ENCODE measurements around the gene TENT5C. TPM values are rescaled to one million over a fixed set of nuclear protein-coding genes. Genes with fewer than 3 reads are reported as not detected.

The TENT5C gene
- total RNA-seq, 2 donors from 2014 or later: 75.1 to 86.2 TPM

DNA sequence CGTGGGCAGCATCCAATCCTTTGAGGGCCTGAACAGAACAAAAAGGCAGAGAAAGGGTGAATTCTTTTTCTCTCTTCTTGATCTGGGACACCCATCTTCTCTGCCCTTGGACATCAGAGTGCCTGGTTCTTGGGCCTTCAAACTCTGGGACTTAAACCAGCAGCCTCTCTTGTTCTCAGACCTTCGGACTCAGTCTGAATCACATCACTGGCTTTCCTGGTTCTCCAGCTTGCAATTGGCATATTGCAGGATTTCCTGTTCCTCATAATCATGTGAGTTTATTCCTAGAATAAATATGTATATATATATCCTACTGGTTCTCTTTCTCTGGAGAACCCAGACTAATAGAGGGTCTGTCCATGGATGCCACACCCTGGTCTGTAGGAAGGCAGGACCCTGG is 16.3 kb upstream of the TENT5C start:
- Mint-ChIP-seq H3K9me3 (no peaks in the 10 kb centered on the region), H3K4me3 (no peak overlapping the region), H3K36me3 (no peaks in the 10 kb centered on the region), H3K27ac (no peak overlapping the region), H3K27me3 (peaks cover 0 to 7% of the 10 kb centered on the region in 2 donors), H3K4me1 (ENCODE audit: low read depth in 2 of 2) (no peaks in the 10 kb centered on the region)
- DNase-seq (ENCODE audit: low spot score): no peak
- ATAC-seq: no peak

- peaks cover 0 to 7% of the 10 kb centered on the region in 2 donors for H3K27me3 Mint-ChIP-seq
- H3K9me3 Mint-ChIP-seq: no peaks in the 10 kb centered on the region
- H3K4me1 Mint-ChIP-seq (ENCODE audit: low read depth in 2 of 2): no peaks in the 10 kb centered on the region
- H3K36me3 Mint-ChIP-seq: no peaks in the 10 kb centered on the region
- no peak overlapping the region for H3K27ac Mint-ChIP-seq
- H3K4me3 Mint-ChIP-seq: no peak overlapping the region
- DNase-seq (ENCODE audit: low spot score) (peak; percentile 32), ATAC-seq (no peak)
Observed at GRCh38 chr1:117590273-117590925, 15.4 kb upstream of the TENT5C start.

GRCh38 chr1:117591252-117591651 is 14.6 kb upstream of the TENT5C start:
- Mint-ChIP-seq H3K4me1 (ENCODE audit: low read depth in 2 of 2) (no peaks in the 10 kb centered on the region), H3K36me3 (no peaks in the 10 kb centered on the region), H3K9me3 (no peaks in the 10 kb centered on the region), H3K4me3 (no peak overlapping the region), H3K27me3 (peaks cover 0 to 7% of the 10 kb centered on the region in 2 donors), H3K27ac (peak overlapping the region in 1 of 2 donors; percentile 22)
- no peak for ATAC-seq
- DNase-seq (ENCODE audit: low spot score): no peak

- H3K9me3 Mint-ChIP-seq: no peaks in the 10 kb centered on the region
- H3K36me3 Mint-ChIP-seq: no peaks in the 10 kb centered on the region
- peak overlapping the region in 1 of 2 donors; percentile 22 for H3K27ac Mint-ChIP-seq
- peaks cover 0 to 9% of the 10 kb centered on the region in 2 donors for H3K27me3 Mint-ChIP-seq
- no peak overlapping the region for H3K4me3 Mint-ChIP-seq
- no peaks in the 10 kb centered on the region for H3K4me1 Mint-ChIP-seq (ENCODE audit: low read depth in 2 of 2)
- ATAC-seq (no peak), DNase-seq (ENCODE audit: low spot score) (no peak)
Observed at GRCh38 chr1:117592155-117592554, 13.7 kb upstream of the TENT5C start.

GRCh38 chr1:117594261-117594990 is 11.4 kb upstream of the TENT5C start:
- H3K36me3 Mint-ChIP-seq: no peaks in the 10 kb centered on the region
- no peaks in the 10 kb centered on the region for H3K4me1 Mint-ChIP-seq (ENCODE audit: low read depth in 2 of 2)
- H3K27me3 Mint-ChIP-seq: peaks cover 0 to 4% of the 10 kb centered on the region in 2 donors
- H3K9me3 Mint-ChIP-seq: no peaks in the 10 kb centered on the region
- DNase-seq (ENCODE audit: low spot score) (no peak), ATAC-seq (no peak)
- H3K27ac Mint-ChIP-seq: no peak overlapping the region
- no peak overlapping the region for H3K4me3 Mint-ChIP-seq

DNA sequence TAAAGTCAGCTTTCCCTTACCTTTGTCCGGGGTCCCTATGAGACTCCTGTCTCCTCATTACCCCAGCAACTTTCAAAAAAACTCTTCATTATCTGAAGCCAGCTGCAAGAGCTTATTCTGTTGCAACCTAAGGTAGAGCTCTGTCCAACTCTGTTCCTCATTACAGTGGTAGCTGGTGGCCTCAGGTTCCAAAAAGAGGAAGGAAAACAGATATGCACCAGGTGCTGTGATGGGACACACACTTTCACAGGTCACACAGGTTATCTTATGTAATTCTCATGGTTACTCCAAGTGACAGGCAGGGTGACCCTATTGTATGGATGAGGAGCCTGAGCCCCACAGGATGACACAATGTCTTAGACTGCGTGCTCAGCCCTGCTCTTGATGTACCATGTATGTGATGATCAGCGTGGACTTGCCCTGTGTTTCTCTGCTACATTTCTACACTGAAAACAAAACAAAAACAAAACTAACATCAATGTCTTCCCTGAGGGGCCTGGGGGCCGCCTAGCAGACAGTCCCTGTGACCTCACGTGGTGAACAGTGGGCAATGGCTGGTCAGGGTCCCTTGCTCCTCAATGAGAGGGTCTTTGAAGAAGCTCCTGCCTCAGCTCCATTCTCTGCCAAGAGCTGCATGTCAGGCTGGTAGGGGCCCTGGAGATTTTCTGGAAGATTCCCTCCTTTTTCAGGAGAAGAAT is 9.7 kb upstream of the TENT5C start:
- DNase-seq (ENCODE audit: low spot score): no peak
- Mint-ChIP-seq H3K4me3 (no peak overlapping the region), H3K27ac (no peak overlapping the region), H3K27me3 (peaks cover 0 to 4% of the 10 kb centered on the region in 2 donors), H3K9me3 (no peaks in the 10 kb centered on the region), H3K4me1 (ENCODE audit: low read depth in 2 of 2) (no peaks in the 10 kb centered on the region), H3K36me3 (no peaks in the 10 kb centered on the region)
- ATAC-seq: no peak

GRCh38 chr1:117598489-117598888 is 7.4 kb upstream of the TENT5C start:
- H3K27ac Mint-ChIP-seq: no peak overlapping the region
- ATAC-seq (no peak), DNase-seq (ENCODE audit: low spot score) (no peak)
- H3K36me3 Mint-ChIP-seq: no peaks in the 10 kb centered on the region
- H3K27me3 Mint-ChIP-seq: peaks cover 0 to 9% of the 10 kb centered on the region in 2 donors
- H3K4me3 Mint-ChIP-seq: no peak overlapping the region
- H3K9me3 Mint-ChIP-seq: no peaks in the 10 kb centered on the region
- no peaks in the 10 kb centered on the region for H3K4me1 Mint-ChIP-seq (ENCODE audit: low read depth in 2 of 2)

GRCh38 chr1:117599286-117600221 is 6.3 kb upstream of the TENT5C start:
- H3K4me1 Mint-ChIP-seq (ENCODE audit: low read depth in 2 of 2): peaks cover 1 to 2% of the 10 kb centered on the region in 2 donors
- H3K27me3 Mint-ChIP-seq: peaks cover 0 to 7% of the 10 kb centered on the region in 2 donors
- no peak for ATAC-seq
- DNase-seq (ENCODE audit: low spot score): no peak
- H3K36me3 Mint-ChIP-seq: no peaks in the 10 kb centered on the region
- no peaks in the 10 kb centered on the region for H3K9me3 Mint-ChIP-seq
- no peak overlapping the region for H3K4me3 Mint-ChIP-seq
- H3K27ac Mint-ChIP-seq: no peak overlapping the region

- peaks cover 8 to 9% of the 10 kb centered on the region in 2 donors for H3K4me1 Mint-ChIP-seq (ENCODE audit: low read depth in 2 of 2)
- H3K27ac Mint-ChIP-seq: no peak overlapping the region
- peaks cover 0 to 7% of the 10 kb centered on the region in 2 donors for H3K27me3 Mint-ChIP-seq
- no peaks in the 10 kb centered on the region for H3K9me3 Mint-ChIP-seq
- no peak for DNase-seq (ENCODE audit: low spot score)
- ATAC-seq: no peak
- H3K36me3 Mint-ChIP-seq: no peaks in the 10 kb centered on the region
- H3K4me3 Mint-ChIP-seq: no peak overlapping the region
Observed at GRCh38 chr1:117600325-117600943, 5.4 kb upstream of the TENT5C start.

DNA sequence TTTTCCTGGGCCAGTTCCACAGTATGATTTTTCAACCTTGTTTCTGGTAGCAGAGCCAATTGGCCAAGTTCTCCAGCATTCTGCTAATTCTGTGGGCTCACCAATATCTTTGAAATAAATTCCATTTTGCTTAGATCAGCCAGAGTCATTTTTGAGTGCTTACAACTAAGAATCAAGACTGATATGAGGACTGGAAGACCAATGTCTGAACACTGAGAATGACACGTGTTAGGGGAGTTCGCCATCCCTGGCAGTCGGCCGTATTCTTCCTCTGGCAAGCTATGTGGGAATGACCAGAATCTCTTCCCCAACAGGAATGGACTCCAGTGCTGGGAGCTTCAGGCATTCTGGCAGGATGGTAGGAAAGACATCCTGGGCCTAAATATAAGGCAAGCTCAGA is 4.9 kb upstream of the TENT5C start:
- H3K27me3 Mint-ChIP-seq: peaks cover 0 to 7% of the 10 kb centered on the region in 2 donors
- H3K9me3 Mint-ChIP-seq: no peaks in the 10 kb centered on the region
- no peak for DNase-seq (ENCODE audit: low spot score)
- H3K36me3 Mint-ChIP-seq: no peaks in the 10 kb centered on the region
- no peak overlapping the region for H3K4me3 Mint-ChIP-seq
- no peak overlapping the region for H3K27ac Mint-ChIP-seq
- H3K4me1 Mint-ChIP-seq (ENCODE audit: low read depth in 2 of 2): peaks cover 9% of the 10 kb centered on the region in 2 donors
- no peak for ATAC-seq

DNA sequence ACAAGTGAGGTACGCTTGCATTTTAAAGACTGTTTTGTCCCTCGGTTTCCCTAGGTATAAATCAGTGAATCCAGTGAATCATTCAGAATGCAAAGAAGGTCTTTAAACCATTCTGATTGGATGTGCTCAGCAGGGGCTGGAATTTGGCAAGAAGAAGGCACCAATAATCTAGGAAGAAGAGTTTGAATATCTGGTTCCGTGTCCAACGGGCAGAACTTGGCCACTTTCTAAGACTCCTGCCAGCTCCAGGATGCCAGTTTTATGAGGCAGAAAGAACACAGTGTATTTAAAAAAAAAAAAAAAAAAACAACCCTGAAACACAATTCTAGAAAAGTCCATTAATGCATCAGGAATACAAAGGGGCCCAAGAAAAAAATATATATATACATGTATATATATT is 3.0 kb upstream of the TENT5C start:
- Mint-ChIP-seq H3K4me3 (no peak overlapping the region), H3K27ac (no peak overlapping the region), H3K4me1 (ENCODE audit: low read depth in 2 of 2) (peaks cover 15 to 16% of the 10 kb centered on the region in 2 donors)

DNA sequence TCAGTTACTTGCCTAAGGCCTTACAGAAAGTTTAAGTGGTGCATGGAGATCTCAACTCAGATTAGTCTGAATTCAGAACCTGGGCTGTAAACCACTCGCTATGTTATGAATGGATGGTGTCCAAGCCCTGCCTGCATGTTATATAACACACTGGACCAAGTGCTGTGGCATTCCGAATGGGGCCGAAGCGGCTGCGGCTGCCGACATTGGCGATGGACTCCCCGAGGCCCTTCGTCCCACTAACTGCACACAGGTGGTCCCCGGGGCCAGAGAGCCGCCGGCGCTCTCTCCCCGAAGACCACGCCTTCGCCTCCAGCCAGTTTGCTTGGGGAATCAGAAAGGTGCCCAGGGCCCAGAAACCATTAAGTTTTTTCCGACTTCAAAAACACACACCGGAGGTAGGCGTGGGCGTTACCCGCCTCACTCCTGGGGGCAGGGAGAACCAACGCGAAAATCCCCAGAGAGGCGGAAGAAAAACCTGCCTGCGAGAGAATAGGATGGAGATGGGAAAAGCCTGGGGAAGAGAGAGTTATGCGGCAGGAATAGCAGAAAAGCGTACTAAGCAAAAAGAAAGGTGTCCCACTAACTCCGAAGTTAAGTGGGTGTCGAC is 579 bp upstream of the TENT5C start:
- Mint-ChIP-seq H3K27me3 (peaks cover 0 to 5% of the 10 kb centered on the region in 2 donors), H3K9me3 (no peaks in the 10 kb centered on the region), H3K4me3 (peak overlapping the region; percentile 86), H3K36me3 (peaks cover 31% of the 10 kb centered on the region), H3K27ac (peak overlapping the region; percentile 94 to 95), H3K4me1 (ENCODE audit: low read depth in 2 of 2) (peaks cover 36 to 40% of the 10 kb centered on the region in 2 donors)
- peak; percentile 16 to 40 for ATAC-seq
- no peak for DNase-seq (ENCODE audit: low spot score)

More for the DNA sequence above, 3.0 kb upstream of the TENT5C start:
- peaks cover 0 to 5% of the 10 kb centered on the region in 2 donors for H3K27me3 Mint-ChIP-seq
- ATAC-seq (no peak), DNase-seq (ENCODE audit: low spot score) (no peak)
- peaks cover 7% of the 10 kb centered on the region for H3K36me3 Mint-ChIP-seq
- no peaks in the 10 kb centered on the region for H3K9me3 Mint-ChIP-seq

Data from natural killer cell treated with Interleukin-12 subunit alpha and Interleukin-12 subunit beta and Interleukin-15 and Interleukin-18, amount 100 ng/mL, for 72 hours (primary cell).